DMS53 (cell line): ENCODE data around the gene ZCCHC3.
"Not testable (repeated sequence)": the region's sequence is repeated elsewhere in the genome, so short reads cannot be mapped to it uniquely, and the experiment has no call there.

ENCODE experiments used
- DNase-seq: peaks from one replicate; lab custom pipeline; 2025; lab: John Stamatoyannopoulos, UW

Gene ZCCHC3

GRCh38 chr20:313402-313801, 16.0 kb downstream of the ZCCHC3 start:
- DNase-seq, result no peak

GRCh38 chr20:313948-314347, 16.6 kb downstream of the ZCCHC3 start:
- DNase-seq, result peak; percentile 59

GRCh38 chr20:316316-317068, 19.1 kb downstream of the ZCCHC3 start:
- DNase-seq, result no peak

- DNase-seq, result peak; percentile 94
Measured at GRCh38 chr20:324177-325044, 27.0 kb downstream of the ZCCHC3 start.

- DNase-seq, result peak; percentile 98
Measured at GRCh38 chr20:325045-325888, 27.9 kb downstream of the ZCCHC3 start, which contains the start of gene SOX12. SOX12 (plus strand) TSS chr20:325552; CDS start chr20:325925, 373 bp downstream.

GRCh38 chr20:325889-326644, 28.7 kb downstream of the ZCCHC3 start:
- DNase-seq, result peak; percentile 86

- DNase-seq, result peak; percentile 67
Measured at GRCh38 chr20:326645-327185, 29.3 kb downstream of the ZCCHC3 start.

- peak; percentile 93 for DNase-seq
Measured at GRCh38 chr20:327186-328026, 30.0 kb downstream of the ZCCHC3 start.

- DNase-seq, result peak; percentile 36
Measured at GRCh38 chr20:328027-328974, 30.9 kb downstream of the ZCCHC3 start.

GRCh38 chr20:328975-329695, 31.8 kb downstream of the ZCCHC3 start:
- peak; percentile 49 for DNase-seq

- peak; percentile 89 for DNase-seq
Measured at GRCh38 chr20:329851-330232, 32.5 kb downstream of the ZCCHC3 start.

GRCh38 chr20:330233-331149, 33.1 kb downstream of the ZCCHC3 start:
- peak; percentile 81 for DNase-seq

GRCh38 chr20:334578-334977, 37.2 kb downstream of the ZCCHC3 start:
- no peak for DNase-seq

- DNase-seq, result not testable (repeated sequence)
Measured at GRCh38 chr20:336040-336439, 38.7 kb downstream of the ZCCHC3 start.

- DNase-seq, result peak; percentile 64
Measured at GRCh38 chr20:341682-342081, 44.3 kb downstream of the ZCCHC3 start.

- DNase-seq, result no peak
Measured at GRCh38 chr20:343107-343506, 45.7 kb downstream of the ZCCHC3 start.

GRCh38 chr20:346033-346639, 48.8 kb downstream of the ZCCHC3 start:
- DNase-seq, result no peak
